C4-2B (cell line): ENCODE measurements around the gene PRIM2.
"Not testable (repeated sequence)": the region's sequence is repeated elsewhere in the genome, so short reads cannot be mapped to it uniquely, and the experiment has no call there.

Source experiments
- ZFX ChIP-seq: fragments of 450-650 bp; IDR thresholded peaks from 2 replicates; pipeline ENCODE4 v1.6.1; 2017
- TF ChIP-seq, protein P1 (sequence below): fragments of 450-650 bp; conservative IDR thresholded peaks from 2 replicates; pipeline ENCODE4 v1.5.1; 2017; ENCODE audit warnings: mild to moderate bottlenecking

DNA sequence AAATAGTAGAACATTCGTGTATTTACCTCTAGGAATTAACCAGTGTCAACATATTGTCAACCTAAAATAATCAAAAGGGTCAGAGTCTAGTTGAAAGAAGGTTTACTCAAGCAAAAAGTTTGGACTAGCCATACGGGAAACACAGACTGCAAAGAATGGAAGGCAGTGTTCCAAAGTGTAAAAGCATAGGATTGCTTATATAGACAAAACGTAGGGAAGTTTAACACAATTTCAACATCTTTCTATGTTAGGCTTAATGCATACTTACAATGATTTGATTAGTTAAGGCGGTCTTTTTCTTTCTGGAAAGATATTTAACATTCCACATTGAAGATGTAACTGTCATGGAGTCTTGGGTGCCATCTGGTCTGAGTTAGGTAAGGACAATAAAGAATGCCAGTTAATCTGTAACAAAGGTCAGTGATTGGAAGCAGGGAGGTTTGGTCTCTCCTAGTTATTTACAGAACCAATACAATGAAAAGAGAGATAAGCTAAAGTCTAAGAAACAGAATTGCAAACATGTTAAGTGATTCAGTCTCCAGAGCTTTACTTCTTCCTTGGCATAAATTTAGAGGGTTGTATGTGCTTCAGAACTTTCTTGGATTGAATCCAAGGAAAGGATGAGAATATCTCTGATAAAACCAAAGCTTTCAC, 183.1 kb downstream of the PRIM2 start:
- TF ChIP-seq, protein P1, sequence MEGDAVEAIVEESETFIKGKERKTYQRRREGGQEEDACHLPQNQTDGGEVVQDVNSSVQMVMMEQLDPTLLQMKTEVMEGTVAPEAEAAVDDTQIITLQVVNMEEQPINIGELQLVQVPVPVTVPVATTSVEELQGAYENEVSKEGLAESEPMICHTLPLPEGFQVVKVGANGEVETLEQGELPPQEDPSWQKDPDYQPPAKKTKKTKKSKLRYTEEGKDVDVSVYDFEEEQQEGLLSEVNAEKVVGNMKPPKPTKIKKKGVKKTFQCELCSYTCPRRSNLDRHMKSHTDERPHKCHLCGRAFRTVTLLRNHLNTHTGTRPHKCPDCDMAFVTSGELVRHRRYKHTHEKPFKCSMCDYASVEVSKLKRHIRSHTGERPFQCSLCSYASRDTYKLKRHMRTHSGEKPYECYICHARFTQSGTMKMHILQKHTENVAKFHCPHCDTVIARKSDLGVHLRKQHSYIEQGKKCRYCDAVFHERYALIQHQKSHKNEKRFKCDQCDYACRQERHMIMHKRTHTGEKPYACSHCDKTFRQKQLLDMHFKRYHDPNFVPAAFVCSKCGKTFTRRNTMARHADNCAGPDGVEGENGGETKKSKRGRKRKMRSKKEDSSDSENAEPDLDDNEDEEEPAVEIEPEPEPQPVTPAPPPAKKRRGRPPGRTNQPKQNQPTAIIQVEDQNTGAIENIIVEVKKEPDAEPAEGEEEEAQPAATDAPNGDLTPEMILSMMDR, result not testable (repeated sequence)
- not testable (repeated sequence) for TF ChIP-seq ZFX
